ENCODE measurements around the gene P2RY6. TPM values are rescaled to one million over a fixed set of nuclear protein-coding genes. Genes with fewer than 3 reads are reported as not detected.

Gene P2RY6
- total and polyA plus RNA-seq, 2 experiments from 2014 or later = 0.76 to 0.99 TPM

GRCh38 chr11:73226297-73227006, 45.7 kb upstream of the P2RY6 start:
- Histone ChIP-seq H4K20me1 (ENCODE audit: insufficient read depth) (no peaks in the 10 kb centered on the region), H3K4me1 (ENCODE audit: insufficient read depth) (no peaks in the 10 kb centered on the region), H3K27me3 (replicated peaks; ENCODE audit: insufficient read depth) (no peaks in the 10 kb centered on the region), H3F3A (ENCODE audit: insufficient read depth) (no peaks in the 10 kb centered on the region), H3K9me2 (ENCODE audit: insufficient read depth) (no peaks in the 10 kb centered on the region), H3K36me3 (ENCODE audit: low read depth) (no peaks in the 10 kb centered on the region), H3K9ac (no peak overlapping the region), H3K4me2 (ENCODE audit: unreplicated experiment) (no peak overlapping the region), H3K9me3 (ENCODE audit: low read depth) (no peaks in the 10 kb centered on the region), H3K4me3 (no peak overlapping the region), H3K79me2 (ENCODE audit: insufficient read depth) (no peaks in the 10 kb centered on the region), H2AFZ (no peak overlapping the region), H3K27ac (no peak overlapping the region)
- 61 to 69% methylated on average over 8 of the region's 8 CpGs for WGBS, 2 experiments (ENCODE audit: low coverage in 1 of 2, low lambda C conversion rate in 2 of 2, missing lambda C conversion rate in 2 of 2)
- in situ Hi-C loops (cut with MboI) = no loop called here
- DNase-seq = no peak
- TF ChIP-seq EZH2phosphoT487 (IDR thresholded peaks at IDR 0.05; ENCODE audit: insufficient read depth, low read depth) (no peak), EZH2 (IDR thresholded peaks at IDR 0.05; ENCODE audit: insufficient read depth, poor library complexity, severe bottlenecking) (no peak)

- no peak for DNase-seq
- WGBS, 2 experiments (ENCODE audit: low coverage in 1 of 2, low lambda C conversion rate in 2 of 2, missing lambda C conversion rate in 2 of 2) = 70 to 75% methylated on average over 12 of the region's 12 CpGs
- H3K9me3 ChIP-seq (ENCODE audit: low read depth) = no peaks in the 10 kb centered on the region
Observed at GRCh38 chr11:73227571-73228211, 44.4 kb upstream of the P2RY6 start.

GRCh38 chr11:73228268-73229134, 43.6 kb upstream of the P2RY6 start:
- in situ Hi-C loops (cut with MboI) = no loop called here
- H3K9ac ChIP-seq = no peak overlapping the region
- no peak overlapping the region for H2AFZ ChIP-seq
- H4K20me1 ChIP-seq (ENCODE audit: insufficient read depth) = no peaks in the 10 kb centered on the region
- no peaks in the 10 kb centered on the region for H3K4me1 ChIP-seq (ENCODE audit: insufficient read depth)
- H3K79me2 ChIP-seq (ENCODE audit: insufficient read depth) = no peaks in the 10 kb centered on the region
- no peak overlapping the region for H3K27ac ChIP-seq
- no peaks in the 10 kb centered on the region for H3K9me3 ChIP-seq (ENCODE audit: low read depth)
- DNase-seq = no peak
- no peaks in the 10 kb centered on the region for H3F3A ChIP-seq (ENCODE audit: insufficient read depth)
- no peak overlapping the region for H3K4me2 ChIP-seq (ENCODE audit: unreplicated experiment)
- WGBS, 2 experiments (ENCODE audit: low coverage in 1 of 2, low lambda C conversion rate in 2 of 2, missing lambda C conversion rate in 2 of 2) = 84 to 85% methylated on average over 4 of the region's 4 CpGs
- H3K36me3 ChIP-seq (ENCODE audit: low read depth) = no peaks in the 10 kb centered on the region
- no peaks in the 10 kb centered on the region for H3K9me2 ChIP-seq (ENCODE audit: insufficient read depth)
- no peaks in the 10 kb centered on the region for H3K27me3 ChIP-seq (replicated peaks; ENCODE audit: insufficient read depth)
- TF ChIP-seq EZH2phosphoT487 (IDR thresholded peaks at IDR 0.05; ENCODE audit: insufficient read depth, low read depth) = no peak
- TF ChIP-seq EZH2 (IDR thresholded peaks at IDR 0.05; ENCODE audit: insufficient read depth, poor library complexity, severe bottlenecking) = no peak
- no peak overlapping the region for H3K4me3 ChIP-seq

More at GRCh38 chr11:73227571-73228211, 44.4 kb upstream of the P2RY6 start:
- Histone ChIP-seq H4K20me1 (ENCODE audit: insufficient read depth) (no peaks in the 10 kb centered on the region), H2AFZ (no peak overlapping the region), H3K9me2 (ENCODE audit: insufficient read depth) (no peaks in the 10 kb centered on the region), H3K9ac (no peak overlapping the region), H3F3A (ENCODE audit: insufficient read depth) (no peaks in the 10 kb centered on the region), H3K4me2 (ENCODE audit: unreplicated experiment) (no peak overlapping the region), H3K27ac (no peak overlapping the region), H3K4me1 (ENCODE audit: insufficient read depth) (no peaks in the 10 kb centered on the region), H3K27me3 (replicated peaks; ENCODE audit: insufficient read depth) (no peaks in the 10 kb centered on the region), H3K36me3 (ENCODE audit: low read depth) (no peaks in the 10 kb centered on the region), H3K79me2 (ENCODE audit: insufficient read depth) (no peaks in the 10 kb centered on the region), H3K4me3 (no peak overlapping the region)
- TF ChIP-seq EZH2 (IDR thresholded peaks at IDR 0.05; ENCODE audit: insufficient read depth, poor library complexity, severe bottlenecking) (no peak), EZH2phosphoT487 (IDR thresholded peaks at IDR 0.05; ENCODE audit: insufficient read depth, low read depth) (no peak)
- in situ Hi-C loops (cut with MboI) = no loop called here

GRCh38 chr11:73229321-73229895, 42.7 kb upstream of the P2RY6 start:
- Histone ChIP-seq H3K27me3 (replicated peaks; ENCODE audit: insufficient read depth) (no peaks in the 10 kb centered on the region), H3F3A (ENCODE audit: insufficient read depth) (no peaks in the 10 kb centered on the region), H3K79me2 (ENCODE audit: insufficient read depth) (no peaks in the 10 kb centered on the region), H3K9ac (no peak overlapping the region), H3K4me2 (ENCODE audit: unreplicated experiment) (no peak overlapping the region), H3K4me1 (ENCODE audit: insufficient read depth) (no peaks in the 10 kb centered on the region), H2AFZ (no peak overlapping the region), H3K27ac (no peak overlapping the region), H3K36me3 (ENCODE audit: low read depth) (no peaks in the 10 kb centered on the region), H4K20me1 (ENCODE audit: insufficient read depth) (no peaks in the 10 kb centered on the region), H3K9me2 (ENCODE audit: insufficient read depth) (no peaks in the 10 kb centered on the region), H3K4me3 (no peak overlapping the region), H3K9me3 (ENCODE audit: low read depth) (no peaks in the 10 kb centered on the region)
- no peak for DNase-seq
- WGBS, 2 experiments (ENCODE audit: low coverage in 1 of 2, low lambda C conversion rate in 2 of 2, missing lambda C conversion rate in 2 of 2) = 60 to 65% methylated on average over 11 of the region's 11 CpGs
- no peak for TF ChIP-seq EZH2phosphoT487 (IDR thresholded peaks at IDR 0.05; ENCODE audit: insufficient read depth, low read depth)
- no peak for TF ChIP-seq EZH2 (IDR thresholded peaks at IDR 0.05; ENCODE audit: insufficient read depth, poor library complexity, severe bottlenecking)
- in situ Hi-C loops (cut with MboI) = no loop called here

Data from GM23248 (cell line).